HFFc6 (cell line): ENCODE results near the gene NAV3. TPM values are rescaled to one million over a fixed set of nuclear protein-coding genes. Genes with fewer than 3 reads are reported as not detected.
A peak's percentile ranks its signal among the peaks of the same experiment; 100 is the strongest.

Experiments used
- DNase-seq: peaks from one replicate; pipeline ENCODE4 v3.0.0-alpha.2; 2018
- H3K27ac Mint-ChIP-seq: 2 replicates; pipeline ENCODE4 v1.8.0; 2020; ENCODE audit warnings: mild to moderate bottlenecking, mixed read lengths
- H3K27me3 Mint-ChIP-seq: 2 replicates; pipeline ENCODE4 v1.8.0; 2021; ENCODE audit warnings: mild to moderate bottlenecking, moderate library complexity, mixed read lengths; ENCODE audit not compliant: insufficient read depth
- H3K36me3 Mint-ChIP-seq: 2 replicates; pipeline ENCODE4 v1.8.0; 2021; ENCODE audit warnings: low read depth, mixed read lengths
- H3K4me1 Mint-ChIP-seq: 2 replicates; pipeline ENCODE4 v1.8.0; 2020; ENCODE audit warnings: low read depth, mixed read lengths
- H3K4me3 Mint-ChIP-seq: 2 replicates; pipeline ENCODE4 v1.8.0; 2020; ENCODE audit warnings: mild to moderate bottlenecking, moderate library complexity, mixed read lengths
- H3K9me3 Mint-ChIP-seq: 2 replicates; pipeline ENCODE4 v1.8.0; 2020; ENCODE audit warnings: mild to moderate bottlenecking, mixed read lengths
- CTCF ChIP-seq: fragments of 200-600 bp; sonication (generic); IDR thresholded peaks from 2 replicates; pipeline ENCODE4 v1.5.0; 2021; ENCODE audit warnings: antibody characterized with exemption, mild to moderate bottlenecking
- total RNA-seq, 6 experiments: library from RNA; stranded (reverse); fragmentation: NEBNext Ultra II Directional; extraction: Animal tissue kit (Norgen Biotek cat#: 25700); gene quantifications; 2 replicates in 1 of 6; 3 replicates in 5 of 6; pipeline ENCODE4 v1.2.3, GENCODE V29; 2021

The NAV3 gene
- total RNA-seq, 6 experiments from 2014 or later = 86.7 to 142 (median 107) TPM

- Mint-ChIP-seq H3K9me3 (no peaks in the 10 kb centered on the region; the same call in 1 of the 2 replicates), H3K4me3 (no peak overlapping the region), H3K27ac (no peak overlapping the region), H3K36me3 (no peaks in the 10 kb centered on the region), H3K27me3 (no peaks in the 10 kb centered on the region; the same call in 1 of the 2 replicates), H3K4me1 (peaks cover 20% of the 10 kb centered on the region)
- no peak for DNase-seq
- TF ChIP-seq CTCF = no peak
Measured at GRCh38 chr12:78226763-78227162, 396.1 kb downstream of the NAV3 start.

DNA sequence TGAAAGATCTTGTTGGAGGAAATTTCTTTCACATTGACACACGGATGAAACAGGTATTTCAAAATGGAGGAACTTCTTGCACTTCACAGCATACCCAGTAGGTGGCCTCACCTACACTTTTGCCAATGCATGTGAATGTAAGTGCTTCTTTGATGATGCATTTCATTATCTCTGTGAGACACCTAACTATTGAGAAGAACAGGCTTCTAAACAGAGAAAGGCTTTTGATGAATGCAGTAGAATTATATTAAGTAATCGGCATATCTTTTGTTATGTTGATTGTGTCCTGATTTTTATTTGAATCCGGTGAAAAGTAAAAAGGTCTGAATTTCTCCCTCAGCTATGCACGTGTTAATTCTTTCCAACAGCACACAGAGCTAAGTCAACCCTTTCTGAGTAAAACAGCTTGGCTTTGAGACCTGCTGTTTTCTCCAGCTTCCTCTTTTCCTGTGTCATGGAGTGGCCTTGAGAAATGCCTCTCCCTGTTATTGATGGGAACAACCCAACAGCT is 399.0 kb downstream of the NAV3 start:
- peak; percentile 55 for DNase-seq
- no peak overlapping the region for H3K27ac Mint-ChIP-seq
- peak; percentile 92 for TF ChIP-seq CTCF

GRCh38 chr12:78232756-78233155 is 402.1 kb downstream of the NAV3 start:
- H3K9me3 Mint-ChIP-seq = no peaks in the 10 kb centered on the region; the same call in 1 of the 2 replicates
- no peaks in the 10 kb centered on the region for H3K36me3 Mint-ChIP-seq
- no peak for TF ChIP-seq CTCF
- no peak overlapping the region for H3K4me3 Mint-ChIP-seq
- no peak overlapping the region for H3K27ac Mint-ChIP-seq
- DNase-seq = no peak
- H3K4me1 Mint-ChIP-seq = peaks cover 18% of the 10 kb centered on the region
- 0 out of 2 replicates have a peak, but pooled peaks cover 2% of the 10 kb centered on the region for H3K27me3 Mint-ChIP-seq

More for the DNA sequence above, 399.0 kb downstream of the NAV3 start:
- peaks cover 20% of the 10 kb centered on the region for H3K4me1 Mint-ChIP-seq
- H3K27me3 Mint-ChIP-seq = 0 out of 2 replicates have a peak, but pooled peaks cover 2% of the 10 kb centered on the region
- H3K4me3 Mint-ChIP-seq = no peak overlapping the region
- H3K9me3 Mint-ChIP-seq = no peaks in the 10 kb centered on the region; the same call in 1 of the 2 replicates
- H3K36me3 Mint-ChIP-seq = no peaks in the 10 kb centered on the region

GRCh38 chr12:78236264-78236663 is 405.6 kb downstream of the NAV3 start:
- TF ChIP-seq CTCF = no peak
- Mint-ChIP-seq H3K4me3 (no peak overlapping the region), H3K36me3 (no peaks in the 10 kb centered on the region), H3K9me3 (no peaks in the 10 kb centered on the region), H3K4me1 (peaks cover 24% of the 10 kb centered on the region), H3K27me3 (0 out of 2 replicates have a peak, but pooled peaks cover 2% of the 10 kb centered on the region), H3K27ac (no peak overlapping the region)
- DNase-seq = no peak

DNA sequence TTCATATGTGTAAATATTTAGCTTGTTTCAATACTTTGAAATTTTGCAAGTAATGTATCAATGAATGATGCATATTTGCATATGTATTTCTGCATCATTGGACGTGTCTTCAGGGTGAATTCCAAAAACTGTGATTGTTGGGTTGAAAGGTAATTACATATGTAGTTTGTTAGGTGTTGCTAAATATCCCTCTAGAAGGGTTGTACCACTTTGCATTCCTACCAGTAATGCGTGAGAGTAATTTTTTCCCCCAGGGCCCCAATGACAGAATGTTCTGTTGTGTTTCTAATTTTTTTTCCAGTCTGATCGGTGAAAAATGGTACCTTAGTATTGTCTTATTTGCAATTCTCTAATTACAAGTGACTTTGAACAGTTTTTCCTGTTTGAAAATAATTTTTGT is 408.9 kb downstream of the NAV3 start:
- Mint-ChIP-seq H3K4me1 (peaks cover 24% of the 10 kb centered on the region), H3K27ac (no peak overlapping the region), H3K4me3 (no peak overlapping the region), H3K27me3 (no peaks in the 10 kb centered on the region), H3K9me3 (no peaks in the 10 kb centered on the region), H3K36me3 (no peaks in the 10 kb centered on the region)
- TF ChIP-seq CTCF = no peak
- no peak for DNase-seq
